ENCODE data around the gene ACTL6B. TPM values are rescaled to one million over a fixed set of nuclear protein-coding genes. Genes with fewer than 3 reads are reported as not detected.

ACTL6B gene
- total and polyA plus RNA-seq, 2 donors (not counting 3 experiments of a cell fraction or from before 2014, with no cell fraction given), result not detected

DNA sequence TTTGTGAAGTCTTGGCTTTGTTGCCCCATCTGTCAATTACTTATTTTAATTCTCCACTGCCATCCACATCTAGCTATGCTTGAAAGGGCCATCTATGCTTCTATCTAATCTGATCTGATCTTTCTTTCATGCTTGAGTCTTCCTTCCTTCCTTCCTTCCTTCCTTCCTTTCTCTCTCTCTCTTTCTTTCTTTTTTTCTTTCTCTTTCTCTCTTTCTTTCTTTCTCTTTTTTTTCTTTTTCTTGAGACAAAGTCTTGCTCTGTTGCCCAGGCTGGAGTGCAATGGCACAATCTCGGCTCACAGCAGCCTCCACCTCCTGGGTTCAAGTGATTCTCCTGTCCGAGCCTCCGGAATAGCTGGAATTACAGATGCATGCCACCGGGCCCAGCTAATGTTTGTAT, 26.2 kb downstream of the ACTL6B start:
- POLR2A ChIA-PET, result no interaction called here
- DNase-seq (ENCODE audit: low read depth, low spot score) (no peak), FAIRE-seq (no peak)
- H3K4me3 ChIP-seq (replicated peaks in 1 of 3; ENCODE audit: insufficient read depth in 1 of 3, low read depth in 1 of 3, low read length in 3 of 3), result no peak overlapping the region
- H3K36me3 ChIP-seq (ENCODE audit: control insufficient read depth in 2 of 2, extremely low read depth in 1 of 2, insufficient read depth in 2 of 2, low read length in 2 of 2), result no peaks in the 10 kb centered on the region
- no peak overlapping the region for H3K9ac ChIP-seq (replicated peaks; ENCODE audit: extremely low read depth, insufficient read depth, low read length)
- peaks cover 2 to 3% of the 10 kb centered on the region in 2 experiments for H3K27me3 ChIP-seq (ENCODE audit: control insufficient read depth in 2 of 2, insufficient read depth in 2 of 2, low read length in 2 of 2)
- H4K20me1 ChIP-seq (replicated peaks; ENCODE audit: control insufficient read depth, extremely low read depth, insufficient read depth, low read length), result no peaks in the 10 kb centered on the region
- dilution Hi-C loops (cut with MboI; ENCODE audit: extremely low pct_ligation_motif_present, low sequenced_read_pairs), result no loop called here
- H3K9me1 ChIP-seq (replicated peaks; ENCODE audit: control insufficient read depth, extremely low read depth, insufficient read depth, low read length), result no peaks in the 10 kb centered on the region
- no peak overlapping the region for H2AFZ ChIP-seq (ENCODE audit: low read depth, low read length)
- H3K27ac ChIP-seq (ENCODE audit: insufficient read depth, low read depth, low read length), result no peak overlapping the region
- no TSS peak for BruUV-seq (replicated peaks)
- peaks cover 8% of the 10 kb centered on the region for H3K4me1 ChIP-seq (ENCODE audit: control insufficient read depth, extremely low read depth, insufficient read depth, low read length)
- H3K4me2 ChIP-seq (ENCODE audit: insufficient read depth, low read length), result no peak overlapping the region
- intact Hi-C loops (cut with micrococcal nuclease), result no loop called here
- CTCF ChIA-PET, result interaction anchor here (0.7 to 2.2 kb wide), 7 partner anchors 9 to 71 kb away, joined by 3 to 8 read pairs (median 5); partner anchors contain the start of genes FBXO24 and MOSPD3
- no peaks in the 10 kb centered on the region for H3K9me3 ChIP-seq (replicated peaks; ENCODE audit: control insufficient read depth, insufficient read depth, low read length)
- TF ChIP-seq JUN (IDR thresholded peaks at IDR 0.05; ENCODE audit: borderline replicate concordance, insufficient read depth, insufficient read length, low read depth), result no peak
- TF ChIP-seq, protein P1, sequence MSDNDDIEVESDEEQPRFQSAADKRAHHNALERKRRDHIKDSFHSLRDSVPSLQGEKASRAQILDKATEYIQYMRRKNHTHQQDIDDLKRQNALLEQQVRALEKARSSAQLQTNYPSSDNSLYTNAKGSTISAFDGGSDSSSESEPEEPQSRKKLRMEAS (IDR thresholded peaks at IDR 0.05; ENCODE audit: insufficient read depth, insufficient read length), result no peak
- no peak for TF ChIP-seq FOS (IDR thresholded peaks at IDR 0.05; ENCODE audit: borderline replicate concordance, insufficient read depth, low read length)
- TF ChIP-seq, protein P2, sequence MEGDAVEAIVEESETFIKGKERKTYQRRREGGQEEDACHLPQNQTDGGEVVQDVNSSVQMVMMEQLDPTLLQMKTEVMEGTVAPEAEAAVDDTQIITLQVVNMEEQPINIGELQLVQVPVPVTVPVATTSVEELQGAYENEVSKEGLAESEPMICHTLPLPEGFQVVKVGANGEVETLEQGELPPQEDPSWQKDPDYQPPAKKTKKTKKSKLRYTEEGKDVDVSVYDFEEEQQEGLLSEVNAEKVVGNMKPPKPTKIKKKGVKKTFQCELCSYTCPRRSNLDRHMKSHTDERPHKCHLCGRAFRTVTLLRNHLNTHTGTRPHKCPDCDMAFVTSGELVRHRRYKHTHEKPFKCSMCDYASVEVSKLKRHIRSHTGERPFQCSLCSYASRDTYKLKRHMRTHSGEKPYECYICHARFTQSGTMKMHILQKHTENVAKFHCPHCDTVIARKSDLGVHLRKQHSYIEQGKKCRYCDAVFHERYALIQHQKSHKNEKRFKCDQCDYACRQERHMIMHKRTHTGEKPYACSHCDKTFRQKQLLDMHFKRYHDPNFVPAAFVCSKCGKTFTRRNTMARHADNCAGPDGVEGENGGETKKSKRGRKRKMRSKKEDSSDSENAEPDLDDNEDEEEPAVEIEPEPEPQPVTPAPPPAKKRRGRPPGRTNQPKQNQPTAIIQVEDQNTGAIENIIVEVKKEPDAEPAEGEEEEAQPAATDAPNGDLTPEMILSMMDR (IDR thresholded peaks at IDR 0.05; ENCODE audit: extremely low read depth in 1 of 2, insufficient read depth in 1 of 2, low read depth in 1 of 2, low read length in 2 of 2), result no peak
- TF ChIP-seq POLR2A (IDR thresholded peaks at IDR 0.05; ENCODE audit: low read depth, low read length), result no peak
- TF ChIP-seq GATA2 (IDR thresholded peaks at IDR 0.05; ENCODE audit: insufficient read depth, insufficient read length, low read depth, low read length), result no peak
- no peak for TF ChIP-seq POLR2AphosphoS5 (IDR thresholded peaks at IDR 0.05; ENCODE audit: insufficient read depth, low read depth, low read length)
- no peak for TF ChIP-seq MYC (IDR thresholded peaks at IDR 0.05; ENCODE audit: low read depth, low read length)
- TF ChIP-seq EZH2 (IDR thresholded peaks at IDR 0.05; ENCODE audit: borderline replicate concordance, low read depth, low read length, severe bottlenecking), result no peak
- no peaks in the 10 kb centered on the region for H3K79me2 ChIP-seq (ENCODE audit: control insufficient read depth, insufficient read depth, low read length)
